ENCODE results near the gene HSD3B1. TPM values are rescaled to one million over a fixed set of nuclear protein-coding genes. Genes with fewer than 3 reads are reported as not detected.
"Not testable (repeated sequence)": the region's sequence is repeated elsewhere in the genome, so short reads cannot be mapped to it uniquely, and the experiment has no call there.

The HSD3B1 gene
- polyA plus RNA-seq, 3 donors, result 0.13 to 0.44 TPM; not detected in 1

DNA sequence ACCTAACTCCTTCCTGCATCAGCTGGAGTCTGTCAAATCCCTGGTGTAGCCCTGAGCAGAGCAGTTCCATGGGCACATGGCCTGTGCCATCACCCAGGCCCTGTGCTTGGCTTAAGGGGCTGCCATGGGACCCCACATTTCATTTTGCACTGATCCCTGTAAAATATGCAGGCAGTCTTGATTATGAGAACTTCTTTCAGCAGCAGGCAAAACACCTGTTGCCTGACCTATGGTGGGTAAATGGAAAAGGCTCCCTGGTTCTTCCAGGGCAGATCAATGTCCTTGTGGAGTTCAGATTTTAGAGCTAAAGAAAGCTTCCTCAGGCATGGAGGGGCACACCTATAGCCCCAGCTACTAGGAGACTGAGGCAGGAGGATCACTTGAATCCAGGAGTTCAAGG lies 44.2 kb downstream of the HSD3B1 start:
- no peak for DNase-seq (ENCODE audit: low read depth in 3 of 3, low spot score in 2 of 3)

DNA sequence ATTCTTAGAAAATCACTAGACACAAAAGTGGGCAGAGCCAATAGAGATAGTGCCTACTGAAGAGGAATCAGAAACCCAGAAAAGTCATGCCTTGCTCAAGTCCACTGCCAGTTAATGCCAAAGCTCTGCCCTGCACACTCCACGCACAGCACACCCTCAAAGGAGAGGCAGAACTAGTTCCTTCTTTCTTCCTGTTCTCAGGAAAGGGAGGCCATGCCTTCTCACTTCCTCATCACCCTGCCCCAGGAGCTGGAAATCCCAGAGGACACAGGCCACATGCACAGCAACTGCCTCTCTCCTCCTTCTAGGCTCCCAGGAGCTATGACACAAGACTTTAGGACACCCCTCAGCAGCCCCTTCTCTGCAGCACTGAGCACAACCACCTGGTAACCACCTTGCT lies 45.6 kb downstream of the HSD3B1 start:
- DNase-seq (ENCODE audit: low read depth in 3 of 3, low spot score in 2 of 3), result not testable (repeated sequence)

DNA sequence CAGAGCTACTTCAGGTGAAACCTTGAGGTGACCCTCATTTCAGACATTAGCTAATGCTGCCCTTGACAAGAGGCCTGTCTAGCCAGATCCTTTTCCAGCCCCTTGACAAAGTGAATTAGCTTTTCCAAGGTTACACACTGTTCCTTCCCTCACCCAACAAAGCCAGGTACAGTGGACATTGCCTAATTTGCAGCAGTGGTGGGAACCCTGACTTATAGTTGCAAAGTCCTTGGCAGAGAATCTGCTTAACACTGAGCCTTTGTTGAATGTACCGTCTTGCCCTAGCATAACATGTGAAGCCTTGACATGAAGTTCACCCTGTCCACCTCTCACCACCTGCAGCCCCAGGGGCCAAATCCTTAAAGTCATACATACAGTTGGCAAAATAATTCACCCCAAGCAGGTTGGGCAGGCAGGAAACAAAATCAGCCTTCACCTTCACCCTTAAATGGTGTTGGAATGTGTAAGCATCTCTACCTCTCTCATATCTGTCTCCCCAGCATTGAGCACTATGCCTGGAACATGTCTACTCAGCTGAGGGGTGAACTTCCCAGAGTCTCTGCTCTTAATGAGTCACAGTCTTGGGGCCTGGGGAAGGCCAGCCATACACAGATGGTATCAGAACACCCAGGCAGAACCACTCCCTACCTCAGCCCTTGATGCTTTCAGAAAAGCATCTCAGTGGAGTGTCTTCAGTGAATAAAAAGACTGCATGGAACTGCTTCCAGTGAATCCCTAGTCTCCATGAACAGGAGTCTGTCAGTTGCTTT lies 46.5 kb downstream of the HSD3B1 start:
- DNase-seq (ENCODE audit: low read depth in 3 of 3, low spot score in 2 of 3), result not testable (repeated sequence)

DNA sequence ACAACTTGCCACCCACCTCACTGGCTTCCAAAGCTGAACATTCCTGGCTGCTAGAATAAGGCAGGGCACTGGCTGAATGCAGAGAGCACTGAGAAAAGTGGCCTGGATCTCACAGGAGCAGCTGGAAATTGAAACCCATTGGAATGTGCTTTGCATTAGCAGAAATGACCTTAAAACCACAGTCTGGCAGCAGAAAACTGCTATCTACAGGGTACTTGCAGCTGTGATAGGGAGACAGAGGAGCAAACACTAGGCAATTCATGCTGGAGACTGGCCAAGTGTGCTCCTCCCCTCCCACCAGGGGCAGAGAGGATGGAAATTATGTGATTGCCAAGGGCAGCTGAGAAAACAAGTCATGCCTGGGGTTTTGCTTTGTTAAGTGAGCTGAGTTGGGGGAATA lies 47.2 kb downstream of the HSD3B1 start:
- peak; percentile 12 to 23 (median 19) for DNase-seq (ENCODE audit: low read depth in 3 of 3, low spot score in 2 of 3)

DNA sequence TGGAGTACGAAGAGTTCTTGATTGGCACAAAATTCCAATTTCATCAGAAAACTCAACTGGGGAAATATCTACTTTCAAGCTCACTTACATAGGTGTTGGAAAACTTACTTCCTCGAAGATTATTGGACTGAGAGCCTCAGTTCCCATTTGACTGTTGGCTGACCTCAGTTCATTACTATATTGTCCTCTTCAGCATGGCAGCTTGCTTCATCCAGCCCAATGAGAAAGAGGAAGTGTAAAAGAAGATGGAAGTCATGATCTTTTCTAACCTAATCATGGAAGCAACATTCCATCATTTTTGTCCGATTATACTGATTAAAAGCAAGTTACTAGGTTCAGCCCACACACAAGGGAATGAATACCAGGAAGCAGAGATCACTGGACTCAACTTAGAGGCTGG lies 49.4 kb downstream of the HSD3B1 start:
- DNase-seq (ENCODE audit: low read depth in 3 of 3, low spot score in 2 of 3), result no peak

DNA sequence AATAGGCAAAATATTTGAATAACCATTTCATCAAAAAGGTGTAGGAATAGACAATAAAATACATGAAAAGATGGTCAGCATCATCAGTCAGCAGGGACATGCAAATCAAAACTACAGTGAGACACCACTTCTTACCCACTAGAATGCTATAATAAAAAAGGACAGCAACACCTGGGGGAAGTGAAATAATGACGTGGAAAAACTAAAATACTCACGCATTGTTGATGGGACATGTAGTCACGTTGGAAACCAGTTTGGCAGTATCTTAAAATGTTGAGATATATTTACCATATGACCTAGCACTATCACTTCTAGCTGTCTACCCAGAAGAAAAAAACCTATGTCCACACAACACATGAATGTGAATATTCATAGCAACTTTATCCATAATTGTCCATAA lies 53.4 kb downstream of the HSD3B1 start:
- not testable (repeated sequence) for DNase-seq (ENCODE audit: low read depth in 3 of 3, low spot score in 2 of 3)

DNA sequence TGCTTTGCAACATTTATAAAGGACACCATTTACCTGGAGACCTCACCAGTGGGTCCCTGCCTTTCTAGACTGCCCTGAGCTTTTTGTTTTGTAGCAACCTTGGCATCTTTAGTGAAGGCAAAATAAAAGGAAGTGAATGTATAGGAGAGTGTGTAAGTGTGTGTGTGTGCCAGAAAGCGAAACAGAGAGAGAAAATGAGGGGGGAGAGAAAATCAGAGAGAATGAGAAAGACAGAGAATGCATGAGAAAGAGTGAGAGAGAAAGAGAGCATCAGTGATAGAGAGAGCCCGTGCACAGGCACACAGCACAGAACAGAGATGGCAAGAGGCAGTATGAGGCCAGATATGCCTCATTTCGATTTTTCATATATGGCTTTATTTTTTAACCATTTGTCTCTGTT lies 57.5 kb downstream of the HSD3B1 start:
- no peak for DNase-seq (ENCODE audit: low read depth in 3 of 3, low spot score in 2 of 3)

Other genes starting within 250 kb of the HSD3B1 start
- gene HAO2, start 138.4 kb upstream of the HSD3B1 start, polyA plus RNA-seq (ENCODE audit: insufficient read length in 3 of 3), result 100 to 1,000 TPM in 2 of 3 donors, 10 to 100 TPM in 1; 87.5 to 118 (median 114) TPM
- gene HSD3B2, start 92.1 kb upstream of the HSD3B1 start, polyA plus RNA-seq (ENCODE audit: insufficient read length in 3 of 3), result 1 to 10 TPM; 1.2 to 1.3 (median 1.2) TPM
- gene ZNF697, start 141.1 kb downstream of the HSD3B1 start, polyA plus RNA-seq (ENCODE audit: insufficient read length in 3 of 3), result 10 to 100 TPM; 21.2 to 23.7 (median 21.9) TPM
- 100 to 1,000 TPM; 238 to 292 (median 288) TPM for gene PHGDH, start 204.7 kb downstream of the HSD3B1 start, polyA plus RNA-seq (ENCODE audit: insufficient read length in 3 of 3)

Measured in right renal cortex interstitium (tissue), 3 donors.